ENCODE measurements around the gene PCMT1. TPM values are rescaled to one million over a fixed set of nuclear protein-coding genes. Genes with fewer than 3 reads are reported as not detected.
"Not testable (repeated sequence)": the region's sequence is repeated elsewhere in the genome, so short reads cannot be mapped to it uniquely, and the experiment has no call there.

The PCMT1 gene
- total RNA-seq, 2 donors from 2014 or later = 68.5 to 72.6 TPM

- DNase-seq = peak; percentile 91
- Histone ChIP-seq H3K9me3 (ENCODE audit: control insufficient read depth, low read length) (no peaks in the 10 kb centered on the region), H3K27ac (ENCODE audit: low read depth, low read length) (peak overlapping the region; percentile 89), H3K4me3 (ENCODE audit: low read length) (peak overlapping the region; percentile 90), H3K27me3 (ENCODE audit: control insufficient read depth, insufficient read depth, low read length, poor library complexity, severe bottlenecking) (no peaks in the 10 kb centered on the region), H3K9ac (ENCODE audit: extremely low read depth, low read length, poor library complexity, severe bottlenecking) (peak overlapping the region; percentile 82), H3K36me3 (ENCODE audit: control insufficient read depth, insufficient read depth, low read length) (peaks cover 6% of the 10 kb centered on the region), H3K4me1 (ENCODE audit: control insufficient read depth, insufficient read depth, low read length) (peaks cover 3% of the 10 kb centered on the region)
- 1% methylated on average over 24 of the region's 25 CpGs; no CpG with 5 or more reads in 1 of the 2 experiments for WGBS, 2 experiments (ENCODE audit: insufficient coverage in 1 of 2, insufficient read length in 1 of 2)
- Mint-ChIP-seq H3K36me3 (ENCODE audit: low read depth) (peaks cover 4% of the 10 kb centered on the region), H3K27ac (peak overlapping the region; percentile 83), H3K4me3 (peak overlapping the region; percentile 82), H3K27me3 (ENCODE audit: insufficient read depth) (no peaks in the 10 kb centered on the region), H3K9me3 (no peaks in the 10 kb centered on the region), H3K4me1 (peaks cover 16% of the 10 kb centered on the region)
- TF ChIP-seq, protein P1, sequence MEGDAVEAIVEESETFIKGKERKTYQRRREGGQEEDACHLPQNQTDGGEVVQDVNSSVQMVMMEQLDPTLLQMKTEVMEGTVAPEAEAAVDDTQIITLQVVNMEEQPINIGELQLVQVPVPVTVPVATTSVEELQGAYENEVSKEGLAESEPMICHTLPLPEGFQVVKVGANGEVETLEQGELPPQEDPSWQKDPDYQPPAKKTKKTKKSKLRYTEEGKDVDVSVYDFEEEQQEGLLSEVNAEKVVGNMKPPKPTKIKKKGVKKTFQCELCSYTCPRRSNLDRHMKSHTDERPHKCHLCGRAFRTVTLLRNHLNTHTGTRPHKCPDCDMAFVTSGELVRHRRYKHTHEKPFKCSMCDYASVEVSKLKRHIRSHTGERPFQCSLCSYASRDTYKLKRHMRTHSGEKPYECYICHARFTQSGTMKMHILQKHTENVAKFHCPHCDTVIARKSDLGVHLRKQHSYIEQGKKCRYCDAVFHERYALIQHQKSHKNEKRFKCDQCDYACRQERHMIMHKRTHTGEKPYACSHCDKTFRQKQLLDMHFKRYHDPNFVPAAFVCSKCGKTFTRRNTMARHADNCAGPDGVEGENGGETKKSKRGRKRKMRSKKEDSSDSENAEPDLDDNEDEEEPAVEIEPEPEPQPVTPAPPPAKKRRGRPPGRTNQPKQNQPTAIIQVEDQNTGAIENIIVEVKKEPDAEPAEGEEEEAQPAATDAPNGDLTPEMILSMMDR (conservative IDR thresholded peaks at IDR 0.05) = no peak
Measured at GRCh38 chr6:149750136-149750609, 632 bp downstream of the PCMT1 start.

DNA sequence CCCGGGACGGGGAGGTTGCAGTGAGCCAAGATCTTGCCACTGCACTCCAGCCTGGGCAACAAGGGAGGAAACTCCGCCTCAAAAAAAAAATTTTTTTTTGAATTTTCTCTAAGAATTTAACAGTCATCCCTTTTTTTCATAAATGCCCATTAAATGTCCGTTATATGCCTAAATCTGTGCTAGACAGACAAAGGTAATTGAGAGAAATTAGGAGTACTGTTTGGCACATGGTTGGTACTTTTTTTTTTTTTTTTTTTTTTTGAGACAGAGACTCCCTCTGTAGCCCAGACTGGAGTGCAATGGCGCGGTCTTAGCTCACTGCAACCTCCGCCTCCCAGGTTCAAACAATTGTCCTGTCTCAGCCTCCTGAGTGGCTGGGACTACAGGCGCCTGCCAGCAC is 1.7 kb downstream of the PCMT1 start:
- Histone ChIP-seq H3K4me3 (ENCODE audit: low read length) (peak overlapping the region; percentile 90), H3K27ac (ENCODE audit: low read depth, low read length) (no peak overlapping the region)

GRCh38 chr6:149751920-149752319 is 2.4 kb downstream of the PCMT1 start:
- WGBS, 2 experiments (ENCODE audit: insufficient coverage in 1 of 2, insufficient read length in 1 of 2) = 94 to 97% methylated on average over 3 to 5 of the region's 5 CpGs
- not testable (repeated sequence) for H3K27me3 Mint-ChIP-seq (ENCODE audit: insufficient read depth); H3K4me3 Mint-ChIP-seq; H3K9me3 ChIP-seq (ENCODE audit: control insufficient read depth, low read length); H3K36me3 Mint-ChIP-seq (ENCODE audit: low read depth); H3K4me3 ChIP-seq (ENCODE audit: low read length); H3K27ac ChIP-seq (ENCODE audit: low read depth, low read length); H3K9ac ChIP-seq (ENCODE audit: extremely low read depth, low read length, poor library complexity, severe bottlenecking); H3K9me3 Mint-ChIP-seq; H3K27ac Mint-ChIP-seq; H3K4me1 ChIP-seq (ENCODE audit: control insufficient read depth, insufficient read depth, low read length); H3K27me3 ChIP-seq (ENCODE audit: control insufficient read depth, insufficient read depth, low read length, poor library complexity, severe bottlenecking); H3K36me3 ChIP-seq (ENCODE audit: control insufficient read depth, insufficient read depth, low read length); DNase-seq; H3K4me1 Mint-ChIP-seq

More for the DNA sequence above, 1.7 kb downstream of the PCMT1 start:
- H3K27ac Mint-ChIP-seq = no peak overlapping the region
- no peaks in the 10 kb centered on the region for H3K9me3 ChIP-seq (ENCODE audit: control insufficient read depth, low read length)
- DNase-seq = no peak
- H3K27me3 ChIP-seq (ENCODE audit: control insufficient read depth, insufficient read depth, low read length, poor library complexity, severe bottlenecking) = no peaks in the 10 kb centered on the region
- TF ChIP-seq, protein P1 (conservative IDR thresholded peaks at IDR 0.05) = no peak
- H3K9ac ChIP-seq (ENCODE audit: extremely low read depth, low read length, poor library complexity, severe bottlenecking) = no peak overlapping the region
- H3K27me3 Mint-ChIP-seq (ENCODE audit: insufficient read depth) = no peaks in the 10 kb centered on the region
- peak overlapping the region; percentile 82 for H3K4me3 Mint-ChIP-seq
- peaks cover 4% of the 10 kb centered on the region for H3K36me3 Mint-ChIP-seq (ENCODE audit: low read depth)
- peaks cover 6% of the 10 kb centered on the region for H3K36me3 ChIP-seq (ENCODE audit: control insufficient read depth, insufficient read depth, low read length)
- peaks cover 11% of the 10 kb centered on the region for H3K4me1 Mint-ChIP-seq
- WGBS, 2 experiments (ENCODE audit: insufficient coverage in 1 of 2, insufficient read length in 1 of 2) = 94 to 95% methylated on average over 7 to 8 of the region's 8 CpGs
- no peaks in the 10 kb centered on the region for H3K9me3 Mint-ChIP-seq
- peaks cover 3% of the 10 kb centered on the region for H3K4me1 ChIP-seq (ENCODE audit: control insufficient read depth, insufficient read depth, low read length)

All from endodermal cell (in vitro differentiated cells).